HEK293 (cell line): Measurements from ENCODE around the gene CLK4.

Source experiments
- CTCF ChIP-seq: fragments of 450-650 bp; formaldehyde crosslinking; IDR thresholded peaks from 2 replicates; pipeline ENCODE4 v1.5.1; 2016; ENCODE audit warnings: missing biosample characterization, missing genetic modification characterization
- GLI2 ChIP-seq: fragments of 450-650 bp; formaldehyde crosslinking; IDR thresholded peaks from 2 replicates; pipeline ENCODE4; 2017; ENCODE audit warnings: missing biosample characterization, missing genetic modification characterization, low read depth, borderline replicate concordance
- KLF10 ChIP-seq: fragments of 450-650 bp; IDR thresholded peaks from 2 replicates; pipeline ENCODE4 v1.5.1; 2018; ENCODE audit warnings: missing biosample characterization, mild to moderate bottlenecking, missing genetic modification characterization
- PRDM4 ChIP-seq: fragments of 450-650 bp; formaldehyde crosslinking; IDR thresholded peaks from 2 replicates; pipeline ENCODE4 v1.5.1; 2017; ENCODE audit warnings: missing biosample characterization, missing genetic modification characterization
- ZBTB7A ChIP-seq: fragments of 450-650 bp; formaldehyde crosslinking; IDR thresholded peaks from 2 replicates; pipeline ENCODE4 v1.5.1; 2016; ENCODE audit warnings: low read depth, missing biosample characterization, missing genetic modification characterization
- ZFHX2 ChIP-seq: fragments of 450-650 bp; formaldehyde crosslinking; conservative IDR thresholded peaks from 2 replicates; pipeline ENCODE4 v1.5.1; 2016; ENCODE audit warnings: missing biosample characterization, missing genetic modification characterization
- ZFP69B ChIP-seq: fragments of 450-650 bp; formaldehyde crosslinking; IDR thresholded peaks from 2 replicates; pipeline ENCODE4 v1.5.1; 2016; ENCODE audit warnings: missing biosample characterization, missing genetic modification characterization
- ZNF146 ChIP-seq: fragments of 450-650 bp; formaldehyde crosslinking; IDR thresholded peaks from 2 replicates; pipeline ENCODE4 v1.5.1; 2016; ENCODE audit warnings: missing biosample characterization, missing genetic modification characterization
- ZNF248 ChIP-seq: fragments of 450-650 bp; formaldehyde crosslinking; IDR thresholded peaks from 2 replicates; pipeline ENCODE4 v1.5.1; 2017; ENCODE audit warnings: missing biosample characterization, missing genetic modification characterization
- ZNF26 ChIP-seq: fragments of 450-650 bp; formaldehyde crosslinking; IDR thresholded peaks from 2 replicates; pipeline ENCODE4 v1.5.1; 2016; ENCODE audit warnings: missing biosample characterization, missing genetic modification characterization
- ZNF302 ChIP-seq: fragments of 450-650 bp; formaldehyde crosslinking; IDR thresholded peaks from 2 replicates; pipeline ENCODE4 v1.5.1; 2016; ENCODE audit warnings: missing biosample characterization, missing genetic modification characterization, low read depth
- ZNF426 ChIP-seq: fragments of 450-650 bp; formaldehyde crosslinking; IDR thresholded peaks from 2 replicates; pipeline ENCODE4 v1.5.1; 2017; ENCODE audit warnings: missing biosample characterization, missing genetic modification characterization, mild to moderate bottlenecking, inconsistent platforms, moderate library complexity
- ZNF473 ChIP-seq: fragments of 450-650 bp; formaldehyde crosslinking; IDR thresholded peaks from 2 replicates; pipeline ENCODE4 v1.5.1; 2017; ENCODE audit warnings: missing biosample characterization, missing genetic modification characterization
- ZNF514 ChIP-seq: fragments of 450-650 bp; formaldehyde crosslinking; IDR thresholded peaks from 2 replicates; pipeline ENCODE4 v1.5.1; 2016; ENCODE audit warnings: missing biosample characterization, missing genetic modification characterization
- ZNF626 ChIP-seq: fragments of 450-650 bp; sonication (Bioruptor Pico); formaldehyde crosslinking; IDR thresholded peaks from 2 replicates; pipeline ENCODE4 v1.5.1; 2018; ENCODE audit warnings: missing biosample characterization, missing genetic modification characterization, inconsistent platforms
- ZNF76 ChIP-seq: fragments of 450-650 bp; formaldehyde crosslinking; IDR thresholded peaks from 2 replicates; pipeline ENCODE4; 2016; ENCODE audit warnings: low read depth, missing biosample characterization, missing genetic modification characterization, borderline replicate concordance
- ZNF777 ChIP-seq: fragments of 450-650 bp; formaldehyde crosslinking; IDR thresholded peaks from 2 replicates; pipeline ENCODE4 v1.5.1; 2017; ENCODE audit warnings: missing biosample characterization, missing genetic modification characterization, borderline replicate concordance
- ZNF791 ChIP-seq: fragments of 450-650 bp; formaldehyde crosslinking; IDR thresholded peaks from 2 replicates; pipeline ENCODE4 v1.5.1; 2016; ENCODE audit warnings: missing biosample characterization, missing genetic modification characterization
- TF ChIP-seq, protein P1 (sequence below): fragments of 450-650 bp; formaldehyde crosslinking; IDR thresholded peaks from 2 replicates; pipeline ENCODE4 v1.5.1; 2017; ENCODE audit warnings: missing biosample characterization, missing genetic modification characterization
- TF ChIP-seq, protein P2 (sequence below): fragments of 450-650 bp; formaldehyde crosslinking; IDR thresholded peaks from 2 replicates; pipeline ENCODE4 v1.5.1; 2016; ENCODE audit warnings: missing biosample characterization, missing genetic modification characterization, borderline replicate concordance
- TF ChIP-seq, protein P3 (sequence below): fragments of 450-650 bp; formaldehyde crosslinking; IDR thresholded peaks from 2 replicates; pipeline ENCODE4 v1.5.1; 2016; ENCODE audit warnings: missing biosample characterization, missing genetic modification characterization
- TF ChIP-seq, protein P4 (sequence below): fragments of 450-650 bp; formaldehyde crosslinking; IDR thresholded peaks from 2 replicates; pipeline ENCODE4 v1.5.1; 2016; ENCODE audit warnings: missing biosample characterization, missing genetic modification characterization

CLK4 gene

DNA sequence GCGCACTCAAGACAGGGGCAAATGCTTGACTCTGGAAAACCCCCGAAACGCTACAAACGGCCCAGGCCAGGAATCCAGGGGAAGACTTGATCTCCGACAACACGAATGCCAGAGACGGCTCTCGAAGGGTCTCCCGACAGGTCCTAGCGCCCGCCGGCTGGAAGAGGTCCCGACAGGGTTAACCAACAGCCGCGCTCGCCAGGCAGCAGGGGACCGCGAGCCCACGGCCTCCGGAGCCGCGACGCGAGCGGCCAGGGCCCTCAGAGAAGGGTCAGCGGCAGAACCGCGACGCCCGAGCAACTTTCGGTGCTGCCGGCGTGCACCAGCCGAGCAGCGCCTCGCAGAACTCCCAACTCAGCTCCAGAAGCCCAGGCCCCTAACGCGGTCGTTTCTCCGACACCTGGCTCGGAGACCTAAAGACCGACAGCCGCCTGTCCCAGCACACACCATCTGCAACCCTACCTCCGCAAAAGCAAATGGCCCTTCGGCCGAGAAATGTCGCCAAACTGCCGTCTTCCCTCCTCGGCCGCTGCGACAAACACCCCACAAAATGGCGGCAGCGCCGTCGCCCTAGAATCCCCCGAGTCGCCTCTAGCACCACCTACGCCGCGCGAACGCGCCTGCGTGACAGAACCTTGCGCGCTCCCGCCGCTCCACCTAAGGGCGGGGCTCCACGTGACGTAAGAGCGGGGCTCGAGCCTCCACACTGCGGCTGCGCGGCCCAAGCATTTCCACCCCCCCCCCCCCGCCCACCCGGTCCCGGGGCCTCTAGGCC lies at the start of gene CLK4 (continued):
- TF ChIP-seq PRDM4 (tag by site-specific recombination) (peak; percentile 32), ZNF426 (no peak), ZNF248 (tag by site-specific recombination) (no peak), ZNF777 (no peak), ZNF473 (tag by site-specific recombination) (no peak), ZBTB7A (peak; percentile 82), ZNF791 (tag by site-specific recombination) (no peak), ZNF514 (no peak), ZNF626 (no peak), ZNF146 (tag by site-specific recombination) (0 out of 2 replicates have a peak, but pooled peaks have one; percentile 41), ZFHX2 (tag by site-specific recombination) (peak; percentile 72; the same call in 1 of the 2 replicates), ZNF76 (tag by site-specific recombination) (peak; percentile 69; the same call in 1 of the 2 replicates), ZNF26 (tag by site-specific recombination) (no peak), CTCF (peak; percentile 39), ZFP69B (tag by site-specific recombination) (peak; percentile 74), GLI2 (no peak), ZNF302 (tag by site-specific recombination) (no peak), KLF10 (tag by site-specific recombination) (peak; percentile 27; the same call in 1 of the 2 replicates)
- TF ChIP-seq, protein P1, sequence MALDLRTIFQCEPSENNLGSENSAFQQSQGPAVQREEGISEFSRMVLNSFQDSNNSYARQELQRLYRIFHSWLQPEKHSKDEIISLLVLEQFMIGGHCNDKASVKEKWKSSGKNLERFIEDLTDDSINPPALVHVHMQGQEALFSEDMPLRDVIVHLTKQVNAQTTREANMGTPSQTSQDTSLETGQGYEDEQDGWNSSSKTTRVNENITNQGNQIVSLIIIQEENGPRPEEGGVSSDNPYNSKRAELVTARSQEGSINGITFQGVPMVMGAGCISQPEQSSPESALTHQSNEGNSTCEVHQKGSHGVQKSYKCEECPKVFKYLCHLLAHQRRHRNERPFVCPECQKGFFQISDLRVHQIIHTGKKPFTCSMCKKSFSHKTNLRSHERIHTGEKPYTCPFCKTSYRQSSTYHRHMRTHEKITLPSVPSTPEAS (tag by site-specific recombination): peak; percentile 51; the same call in 1 of the 2 replicates
- TF ChIP-seq, protein P2, sequence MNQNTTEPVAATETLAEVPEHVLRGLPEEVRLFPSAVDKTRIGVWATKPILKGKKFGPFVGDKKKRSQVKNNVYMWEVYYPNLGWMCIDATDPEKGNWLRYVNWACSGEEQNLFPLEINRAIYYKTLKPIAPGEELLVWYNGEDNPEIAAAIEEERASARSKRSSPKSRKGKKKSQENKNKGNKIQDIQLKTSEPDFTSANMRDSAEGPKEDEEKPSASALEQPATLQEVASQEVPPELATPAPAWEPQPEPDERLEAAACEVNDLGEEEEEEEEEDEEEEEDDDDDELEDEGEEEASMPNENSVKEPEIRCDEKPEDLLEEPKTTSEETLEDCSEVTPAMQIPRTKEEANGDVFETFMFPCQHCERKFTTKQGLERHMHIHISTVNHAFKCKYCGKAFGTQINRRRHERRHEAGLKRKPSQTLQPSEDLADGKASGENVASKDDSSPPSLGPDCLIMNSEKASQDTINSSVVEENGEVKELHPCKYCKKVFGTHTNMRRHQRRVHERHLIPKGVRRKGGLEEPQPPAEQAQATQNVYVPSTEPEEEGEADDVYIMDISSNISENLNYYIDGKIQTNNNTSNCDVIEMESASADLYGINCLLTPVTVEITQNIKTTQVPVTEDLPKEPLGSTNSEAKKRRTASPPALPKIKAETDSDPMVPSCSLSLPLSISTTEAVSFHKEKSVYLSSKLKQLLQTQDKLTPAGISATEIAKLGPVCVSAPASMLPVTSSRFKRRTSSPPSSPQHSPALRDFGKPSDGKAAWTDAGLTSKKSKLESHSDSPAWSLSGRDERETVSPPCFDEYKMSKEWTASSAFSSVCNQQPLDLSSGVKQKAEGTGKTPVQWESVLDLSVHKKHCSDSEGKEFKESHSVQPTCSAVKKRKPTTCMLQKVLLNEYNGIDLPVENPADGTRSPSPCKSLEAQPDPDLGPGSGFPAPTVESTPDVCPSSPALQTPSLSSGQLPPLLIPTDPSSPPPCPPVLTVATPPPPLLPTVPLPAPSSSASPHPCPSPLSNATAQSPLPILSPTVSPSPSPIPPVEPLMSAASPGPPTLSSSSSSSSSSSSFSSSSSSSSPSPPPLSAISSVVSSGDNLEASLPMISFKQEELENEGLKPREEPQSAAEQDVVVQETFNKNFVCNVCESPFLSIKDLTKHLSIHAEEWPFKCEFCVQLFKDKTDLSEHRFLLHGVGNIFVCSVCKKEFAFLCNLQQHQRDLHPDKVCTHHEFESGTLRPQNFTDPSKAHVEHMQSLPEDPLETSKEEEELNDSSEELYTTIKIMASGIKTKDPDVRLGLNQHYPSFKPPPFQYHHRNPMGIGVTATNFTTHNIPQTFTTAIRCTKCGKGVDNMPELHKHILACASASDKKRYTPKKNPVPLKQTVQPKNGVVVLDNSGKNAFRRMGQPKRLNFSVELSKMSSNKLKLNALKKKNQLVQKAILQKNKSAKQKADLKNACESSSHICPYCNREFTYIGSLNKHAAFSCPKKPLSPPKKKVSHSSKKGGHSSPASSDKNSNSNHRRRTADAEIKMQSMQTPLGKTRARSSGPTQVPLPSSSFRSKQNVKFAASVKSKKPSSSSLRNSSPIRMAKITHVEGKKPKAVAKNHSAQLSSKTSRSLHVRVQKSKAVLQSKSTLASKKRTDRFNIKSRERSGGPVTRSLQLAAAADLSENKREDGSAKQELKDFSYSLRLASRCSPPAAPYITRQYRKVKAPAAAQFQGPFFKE (tag by site-specific recombination): no peak
- TF ChIP-seq, protein P3, sequence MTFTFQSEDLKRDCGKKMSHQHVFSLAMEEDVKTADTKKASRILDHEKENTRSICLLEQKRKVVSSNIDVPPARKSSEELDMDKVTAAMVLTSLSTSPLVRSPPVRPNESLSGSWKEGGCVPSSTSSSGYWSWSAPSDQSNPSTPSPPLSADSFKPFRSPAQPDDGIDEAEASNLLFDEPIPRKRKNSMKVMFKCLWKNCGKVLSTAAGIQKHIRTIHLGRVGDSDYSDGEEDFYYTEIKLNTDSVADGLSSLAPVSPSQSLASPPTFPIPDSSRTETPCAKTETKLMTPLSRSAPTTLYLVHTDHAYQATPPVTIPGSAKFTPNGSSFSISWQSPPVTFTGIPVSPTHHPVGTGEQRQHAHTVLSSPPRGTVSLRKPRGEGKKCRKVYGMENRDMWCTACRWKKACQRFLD (tag by site-specific recombination): no peak
- TF ChIP-seq, protein P4, sequence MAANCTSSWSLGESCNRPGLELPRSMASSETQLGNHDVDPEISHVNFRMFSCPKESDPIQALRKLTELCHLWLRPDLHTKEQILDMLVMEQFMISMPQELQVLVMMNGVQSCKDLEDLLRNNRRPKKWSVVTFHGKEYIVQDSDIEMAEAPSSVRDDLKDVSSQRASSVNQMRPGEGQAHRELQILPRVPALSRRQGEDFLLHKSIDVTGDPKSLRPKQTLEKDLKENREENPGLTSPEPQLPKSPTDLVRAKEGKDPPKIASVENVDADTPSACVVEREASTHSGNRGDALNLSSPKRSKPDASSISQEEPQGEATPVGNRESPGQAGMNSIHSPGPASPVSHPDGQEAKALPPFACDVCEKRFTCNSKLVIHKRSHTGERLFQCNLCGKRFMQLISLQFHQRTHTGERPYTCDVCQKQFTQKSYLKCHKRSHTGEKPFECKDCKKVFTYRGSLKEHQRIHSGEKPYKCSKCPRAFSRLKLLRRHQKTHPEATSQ (tag by site-specific recombination): peak; percentile 88; the same call in 1 of the 2 replicates
